Fibroblast of lung (primary cell): Measurements from ENCODE around the gene JAG2. TPM values are rescaled to one million over a fixed set of nuclear protein-coding genes. Genes with fewer than 3 reads are reported as not detected.

Source experiments
- DNase-seq, 2 donors: peaks; one replicate each; pipeline versions ENCODE4 v3.0.0 to v3.0.0-alpha.2; 2010; ENCODE audit warnings: low read depth in 2 of 2
- H2AFZ ChIP-seq: 2 replicates; pipeline ENCODE4 v1.5.1; 2012; ENCODE audit warnings: low read length, control low read depth, inconsistent platforms
- H3K27ac ChIP-seq: 2 replicates; pipeline ENCODE4 v1.5.1; 2011; ENCODE audit warnings: low read length, control low read depth; ENCODE audit not compliant: insufficient read depth
- H3K27me3 ChIP-seq: 2 replicates; pipeline ENCODE4 v1.5.1; 2011; ENCODE audit warnings: mild to moderate bottlenecking, low read length; ENCODE audit not compliant: control insufficient read depth, insufficient read depth
- H3K36me3 ChIP-seq: 2 replicates; pipeline ENCODE4 v1.5.1; 2011; ENCODE audit warnings: low read length; ENCODE audit not compliant: control insufficient read depth, insufficient read depth
- H3K4me1 ChIP-seq: 2 replicates; pipeline ENCODE4 v1.5.1; 2011; ENCODE audit warnings: low read length; ENCODE audit not compliant: control insufficient read depth, insufficient read depth; ENCODE audit errors: extremely low read depth
- H3K4me2 ChIP-seq: 2 replicates; pipeline ENCODE4 v1.5.1; 2011; ENCODE audit warnings: low read length, control low read depth; ENCODE audit not compliant: insufficient read depth; ENCODE audit errors: extremely low read depth
- H3K4me3 ChIP-seq, 4 experiments: fragments of 200-600 bp in 1 of 4; sonication (generic) in 1 of 4; replicated peaks in 1 of 4; 2 replicates each; pipeline ENCODE4 v1.5.1; 2011 to 2016; ENCODE audit warnings: low read length in 4 of 4, low read depth in 3 of 4, mild to moderate bottlenecking in 3 of 4, control low read depth in 2 of 4, inconsistent platforms in 1 of 4, mixed read lengths in 1 of 4; ENCODE audit not compliant: insufficient read depth in 1 of 4; ENCODE audit errors: control extremely low read depth in 1 of 4
- H3K79me2 ChIP-seq: 2 replicates; pipeline ENCODE4 v1.5.1; 2012; ENCODE audit warnings: mild to moderate bottlenecking, low read length, inconsistent platforms; ENCODE audit not compliant: control insufficient read depth, insufficient read depth
- H3K9ac ChIP-seq: 2 replicates; pipeline ENCODE4 v1.5.1; 2011; ENCODE audit warnings: mild to moderate bottlenecking, low read length, control low read depth; ENCODE audit not compliant: insufficient read depth
- H3K9me3 ChIP-seq: 2 replicates; pipeline ENCODE4 v1.5.1; 2012; ENCODE audit warnings: low read depth, low read length; ENCODE audit not compliant: control insufficient read depth, insufficient read depth
- H4K20me1 ChIP-seq: 2 replicates; pipeline ENCODE4 v1.5.1; 2011; ENCODE audit warnings: low read length; ENCODE audit not compliant: control insufficient read depth, insufficient read depth; ENCODE audit errors: extremely low read depth
- EZH2 ChIP-seq: IDR thresholded peaks from 2 replicates; pipeline ENCODE4 v1.5.1; 2012; ENCODE audit warnings: low read length, control low read depth, mild to moderate bottlenecking; ENCODE audit errors: missing control alignments
- polyA plus RNA-seq, 2 donors: library from polyadenylated mRNA; depleted of rRNA in 1 of 2; stranded (reverse) in 1 of 2; unstranded in 1 of 2; fragments of >200 nt; gene quantifications; 2 replicates each; pipeline ENCODE4 v1.2.1, GENCODE V29; 2011 to 2012; ENCODE audit warnings: missing spikeins in 1 of 2
- total RNA-seq: library from RNA; depleted of rRNA; stranded (reverse); fragments of >200 nt; gene quantifications from 2 replicates; pipeline ENCODE4 v1.2.1, GENCODE V29; 2014
- TF ChIP-seq, protein P1 (sequence below), 2 donors: IDR thresholded peaks in 1 of 2; conservative IDR thresholded peaks in 1 of 2; 1 replicate in 1 of 2; 2 replicates in 1 of 2; pipeline ENCODE4 v1.5.1; 2011 to 2012; ENCODE audit warnings: low read length in 2 of 2, control low read depth in 1 of 2, inconsistent platforms in 1 of 2, low read depth in 1 of 2, mild to moderate bottlenecking in 1 of 2

Gene JAG2
- total and polyA plus RNA-seq, 2 donors (not counting 1 experiment from before 2014, with no cell fraction given), result 0.51 to 1.8 TPM

DNA sequence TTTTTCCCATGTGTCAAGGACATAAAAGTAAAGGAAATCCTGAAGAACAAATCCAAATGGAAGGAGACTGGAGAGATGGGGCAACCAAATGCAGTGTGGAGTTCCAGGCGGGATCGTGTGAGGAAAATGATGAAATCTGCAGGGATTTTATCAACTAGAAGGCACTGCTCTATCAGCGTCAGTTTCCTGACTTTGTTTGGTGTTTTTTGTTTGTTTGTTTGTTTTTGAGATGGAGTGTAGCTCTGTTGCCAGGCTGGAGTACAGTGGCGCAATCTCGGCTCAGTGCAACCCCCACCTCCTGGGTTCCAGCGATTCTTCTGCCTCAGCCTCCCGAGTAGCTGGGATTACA, 60.1 kb downstream of the JAG2 start:
- no peaks in the 10 kb centered on the region for H3K9me3 ChIP-seq
- no peak overlapping the region for H3K9ac ChIP-seq
- peaks cover 7% of the 10 kb centered on the region for H3K27me3 ChIP-seq
- H3K4me1 ChIP-seq, result no peaks in the 10 kb centered on the region
- H3K4me3 ChIP-seq, result no peak overlapping the region
- H3K27ac ChIP-seq, result no peak overlapping the region
- H3K79me2 ChIP-seq, result no peaks in the 10 kb centered on the region
- no peak overlapping the region for H2AFZ ChIP-seq
- no peaks in the 10 kb centered on the region for H4K20me1 ChIP-seq
- no peak for TF ChIP-seq EZH2
- TF ChIP-seq, protein P1, sequence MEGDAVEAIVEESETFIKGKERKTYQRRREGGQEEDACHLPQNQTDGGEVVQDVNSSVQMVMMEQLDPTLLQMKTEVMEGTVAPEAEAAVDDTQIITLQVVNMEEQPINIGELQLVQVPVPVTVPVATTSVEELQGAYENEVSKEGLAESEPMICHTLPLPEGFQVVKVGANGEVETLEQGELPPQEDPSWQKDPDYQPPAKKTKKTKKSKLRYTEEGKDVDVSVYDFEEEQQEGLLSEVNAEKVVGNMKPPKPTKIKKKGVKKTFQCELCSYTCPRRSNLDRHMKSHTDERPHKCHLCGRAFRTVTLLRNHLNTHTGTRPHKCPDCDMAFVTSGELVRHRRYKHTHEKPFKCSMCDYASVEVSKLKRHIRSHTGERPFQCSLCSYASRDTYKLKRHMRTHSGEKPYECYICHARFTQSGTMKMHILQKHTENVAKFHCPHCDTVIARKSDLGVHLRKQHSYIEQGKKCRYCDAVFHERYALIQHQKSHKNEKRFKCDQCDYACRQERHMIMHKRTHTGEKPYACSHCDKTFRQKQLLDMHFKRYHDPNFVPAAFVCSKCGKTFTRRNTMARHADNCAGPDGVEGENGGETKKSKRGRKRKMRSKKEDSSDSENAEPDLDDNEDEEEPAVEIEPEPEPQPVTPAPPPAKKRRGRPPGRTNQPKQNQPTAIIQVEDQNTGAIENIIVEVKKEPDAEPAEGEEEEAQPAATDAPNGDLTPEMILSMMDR (conservative IDR thresholded peaks at IDR 0.05 in 1 of 2, IDR thresholded peaks at IDR 0.05 in 1 of 2; ENCODE audit: low read depth in 1 of 2, low read length in 2 of 2), result no peak
- H3K4me2 ChIP-seq, result no peak overlapping the region
- DNase-seq, result no peak
- no peaks in the 10 kb centered on the region for H3K36me3 ChIP-seq

DNA sequence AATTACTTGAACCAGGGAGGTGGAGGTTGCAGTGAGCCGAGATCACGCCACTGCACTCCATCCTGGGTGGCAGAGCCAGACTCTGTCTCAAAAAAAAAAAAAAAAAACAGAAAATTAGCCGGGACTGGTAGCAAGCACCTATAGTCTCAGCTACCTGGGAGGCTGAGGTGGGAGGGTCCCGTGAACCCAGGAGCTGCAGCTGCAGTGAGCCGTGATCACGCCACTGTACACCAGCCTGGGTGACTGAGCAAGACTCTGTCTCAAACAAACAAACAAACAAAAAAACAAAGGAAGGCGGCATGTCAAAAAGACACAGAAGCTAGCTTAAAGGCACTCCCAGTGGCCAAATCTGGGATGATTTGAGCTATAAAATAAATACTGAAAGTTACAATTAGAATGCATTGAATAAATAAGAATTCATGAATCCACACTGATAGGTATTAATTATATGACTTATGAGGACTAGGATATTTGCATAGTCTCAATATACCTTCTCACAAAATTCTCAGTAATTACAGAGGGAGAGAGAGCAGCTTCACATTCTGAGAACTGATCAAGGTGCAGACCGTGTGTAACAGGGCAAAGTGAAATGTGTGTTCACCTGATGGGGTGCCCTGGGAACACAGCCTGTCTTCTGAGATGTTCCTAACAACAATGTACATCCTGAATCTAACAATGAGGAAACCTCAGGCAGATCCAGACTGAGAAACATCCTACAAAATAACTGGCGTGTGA, 60.6 kb downstream of the JAG2 start:
- no peak overlapping the region for H3K27ac ChIP-seq
- H3K4me1 ChIP-seq, result no peaks in the 10 kb centered on the region
- peaks cover 10% of the 10 kb centered on the region for H3K27me3 ChIP-seq
- H3K9me3 ChIP-seq, result no peaks in the 10 kb centered on the region
- no peak overlapping the region for H3K4me2 ChIP-seq
- no peak overlapping the region for H3K9ac ChIP-seq
- no peaks in the 10 kb centered on the region for H3K79me2 ChIP-seq
- H3K4me3 ChIP-seq, result no peak overlapping the region
- DNase-seq, result no peak
- H3K36me3 ChIP-seq, result no peaks in the 10 kb centered on the region
- H4K20me1 ChIP-seq, result no peaks in the 10 kb centered on the region
- no peak for TF ChIP-seq EZH2
- TF ChIP-seq, protein P1 (conservative IDR thresholded peaks at IDR 0.05 in 1 of 2, IDR thresholded peaks at IDR 0.05 in 1 of 2; ENCODE audit: low read depth in 1 of 2, low read length in 2 of 2), result no peak
- H2AFZ ChIP-seq, result no peak overlapping the region

DNA sequence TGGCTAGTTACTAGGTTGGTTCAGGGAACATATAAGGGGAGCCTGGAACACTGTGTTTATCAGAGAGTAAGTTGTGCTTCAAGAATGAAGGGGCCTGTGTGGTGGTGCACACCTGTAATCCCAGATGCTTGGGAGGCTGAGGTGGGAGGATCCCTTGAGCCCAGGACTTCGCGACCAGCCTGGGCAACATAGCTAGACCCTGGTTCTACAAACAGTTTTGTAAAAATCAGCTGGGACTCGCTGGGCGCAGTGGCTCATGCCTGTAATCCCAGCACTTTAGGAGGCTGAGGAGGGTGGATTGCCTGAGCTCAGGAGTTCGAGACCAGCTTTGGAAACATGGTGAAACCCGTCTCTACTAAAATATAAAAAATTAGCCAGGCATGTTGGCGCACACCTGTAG, 61.2 kb downstream of the JAG2 start:
- peaks cover 14% of the 10 kb centered on the region for H3K27me3 ChIP-seq
- no peak overlapping the region for H2AFZ ChIP-seq
- no peak overlapping the region for H3K27ac ChIP-seq
- H3K79me2 ChIP-seq, result no peaks in the 10 kb centered on the region
- H4K20me1 ChIP-seq, result no peaks in the 10 kb centered on the region
- H3K36me3 ChIP-seq, result no peaks in the 10 kb centered on the region
- H3K9me3 ChIP-seq, result no peaks in the 10 kb centered on the region
- no peaks in the 10 kb centered on the region for H3K4me1 ChIP-seq
- H3K4me3 ChIP-seq, result no peak overlapping the region
- no peak overlapping the region for H3K4me2 ChIP-seq
- DNase-seq, result no peak
- H3K9ac ChIP-seq, result no peak overlapping the region
- TF ChIP-seq, protein P1 (conservative IDR thresholded peaks at IDR 0.05 in 1 of 2, IDR thresholded peaks at IDR 0.05 in 1 of 2; ENCODE audit: low read depth in 1 of 2, low read length in 2 of 2), result no peak
- TF ChIP-seq EZH2, result no peak
